Lung microvascular endothelial cell (primary cell): ENCODE measurements around the gene VSIR. TPM values are rescaled to one million over a fixed set of nuclear protein-coding genes. Genes with fewer than 3 reads are reported as not detected.

ENCODE experiments used
- DNase-seq, 2 donors: peaks; one replicate each; pipeline versions ENCODE4 v3.0.0 to v3.0.0-alpha.2; 2010; ENCODE audit warnings: low read depth in 2 of 2
- total RNA-seq: library from RNA; depleted of rRNA; stranded (reverse); fragments of >200 nt; gene quantifications from 2 replicates; pipeline ENCODE4 v1.2.1, GENCODE V29; 2014

Gene VSIR
- total RNA-seq, result 7.5 and 10.7 TPM in 2 replicates

- DNase-seq, result peak; percentile 81 to 90
These were observed at the start of gene VSIR for GRCh38 chr10:71773221-71773971. VSIR (minus strand) TSS chr10:71773520; CDS start chr10:71773439, 81 bp downstream.

GRCh38 chr10:71821909-71822763 lies 48.8 kb upstream of the VSIR start:
- DNase-seq, result no peak

- DNase-seq, result no peak
These were observed 47.6 kb upstream of the VSIR start for GRCh38 chr10:71820966-71821365.

- no peak for DNase-seq
These were observed 46.7 kb upstream of the VSIR start for GRCh38 chr10:71819985-71820384.

- DNase-seq, result no peak
These were observed 46.1 kb upstream of the VSIR start for GRCh38 chr10:71819441-71819861.

- no peak for DNase-seq
These were observed 45.4 kb upstream of the VSIR start for GRCh38 chr10:71818674-71819260.

GRCh38 chr10:71817831-71818655 lies 44.7 kb upstream of the VSIR start:
- no peak for DNase-seq

- DNase-seq, result no peak
These were observed 43.8 kb upstream of the VSIR start for GRCh38 chr10:71816936-71817618.

GRCh38 chr10:71816421-71816851 lies 43.1 kb upstream of the VSIR start:
- DNase-seq, result no peak

GRCh38 chr10:71815515-71816130 lies 42.3 kb upstream of the VSIR start:
- no peak for DNase-seq

- no peak for DNase-seq
These were observed 41.6 kb upstream of the VSIR start for GRCh38 chr10:71814922-71815411.

GRCh38 chr10:71812913-71813590 lies 39.7 kb upstream of the VSIR start:
- no peak for DNase-seq

- peak; percentile 52 to 72 for DNase-seq
These were observed 38.9 kb upstream of the VSIR start for GRCh38 chr10:71812016-71812912.

GRCh38 chr10:71811351-71811750 lies 38.0 kb upstream of the VSIR start:
- no peak for DNase-seq

- no peak for DNase-seq
These were observed 36.9 kb upstream of the VSIR start for GRCh38 chr10:71810048-71810750.

- no peak for DNase-seq
These were observed 36.3 kb upstream of the VSIR start for GRCh38 chr10:71809628-71810027.

- DNase-seq, result no peak
These were observed 34.5 kb upstream of the VSIR start for GRCh38 chr10:71807557-71808510.
